ENCODE data around the gene RPL32. TPM values are rescaled to one million over a fixed set of nuclear protein-coding genes. Genes with fewer than 3 reads are reported as not detected.

The RPL32 gene
- total RNA-seq, 1 experiment from 2014 or later, result 2,021 TPM

DNA sequence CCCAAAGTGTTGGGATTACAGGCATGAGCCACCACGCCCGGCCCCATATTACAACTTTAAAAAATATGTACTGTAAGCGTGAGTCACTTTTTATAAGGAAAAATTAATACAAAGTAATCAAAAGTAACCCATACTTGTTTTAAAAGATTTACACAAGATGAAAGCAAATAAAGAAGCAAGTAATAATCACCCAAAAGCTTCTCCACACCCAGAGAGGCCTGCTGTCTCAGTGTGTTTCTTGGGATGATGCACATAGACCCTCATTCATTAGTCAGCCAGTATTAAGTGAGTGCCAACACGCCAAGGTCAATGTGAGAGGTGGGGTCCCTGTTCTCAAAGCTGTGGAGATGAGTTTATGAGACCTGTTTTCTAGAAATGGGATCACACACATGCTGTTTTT is 12.0 kb downstream of the RPL32 start:
- Histone ChIP-seq H3K9ac (ENCODE audit: extremely low read depth, insufficient read length, low read length) (no peak overlapping the region), H2AFZ (ENCODE audit: low read length) (no peak overlapping the region), H4K91ac (ENCODE audit: insufficient read length, low read depth, low read length) (no peak overlapping the region), H4K8ac (replicated peaks; ENCODE audit: insufficient read length, low read depth, low read length) (no peak overlapping the region), H3K18ac (ENCODE audit: insufficient read length, low read depth, low read length) (no peak overlapping the region), H2BK20ac (ENCODE audit: low read depth, low read length, poor library complexity, severe bottlenecking) (no peak overlapping the region), H2BK120ac (ENCODE audit: low read depth, low read length, poor library complexity, severe bottlenecking) (no peak overlapping the region), H2BK12ac (ENCODE audit: insufficient read length, low read depth, low read length) (no peak overlapping the region), H3K56ac (ENCODE audit: insufficient read length, low read depth, low read length) (no peak overlapping the region), H2BK5ac (ENCODE audit: insufficient read length, low read length) (no peak overlapping the region), H3K4ac (ENCODE audit: low read depth, low read length) (no peak overlapping the region), H3K27me3 (ENCODE audit: insufficient read depth, low read length) (no peaks in the 10 kb centered on the region; the same call in 1 of the 2 replicates), H2BK15ac (ENCODE audit: low read depth, low read length) (no peak overlapping the region), H3T11ph (ENCODE audit: low read length) (no peak overlapping the region), H3K14ac (ENCODE audit: insufficient read depth, low read length) (no peak overlapping the region), H3K23me2 (ENCODE audit: insufficient read length, low read depth, low read length, poor library complexity, severe bottlenecking) (no peaks in the 10 kb centered on the region), H3K27ac (ENCODE audit: insufficient read length, low read depth, low read length) (no peak overlapping the region), H3K79me2 (ENCODE audit: insufficient read depth, low read length) (no peaks in the 10 kb centered on the region), H3K4me2 (ENCODE audit: insufficient read depth, insufficient read length, low read length) (no peak overlapping the region), H2AK5ac (ENCODE audit: insufficient read length, low read length) (no peak overlapping the region), H3K23ac (ENCODE audit: insufficient read length, low read depth, low read length) (no peak overlapping the region), H4K20me1 (ENCODE audit: control insufficient read depth, insufficient read depth, insufficient read length) (no peaks in the 10 kb centered on the region), H3K4me1 (ENCODE audit: insufficient read depth, low read length) (no peaks in the 10 kb centered on the region), H4K5ac (ENCODE audit: insufficient read length, low read depth, low read length) (no peak overlapping the region), H3K79me1 (ENCODE audit: insufficient read depth, low read depth, low read length, poor library complexity, severe bottlenecking) (no peaks in the 10 kb centered on the region), H3K9me3 (ENCODE audit: control insufficient read depth, low read depth, low read length) (no peaks in the 10 kb centered on the region)
- Mint-ChIP-seq H3K9me3 (no peaks in the 10 kb centered on the region), H3K4me1 (peaks cover 20 to 28% of the 10 kb centered on the region in 2 experiments), H3K4me3 (no peak overlapping the region), H3K27ac (no peak overlapping the region; a peak in 1 of 7 replicates), H3K27me3 (ENCODE audit: low read depth) (no peaks in the 10 kb centered on the region; the same call in 1 of the 2 replicates), H3K36me3 (ENCODE audit: insufficient read depth in 1 of 3, low read depth in 3 of 3) (peaks cover 14 to 47% (median 40%) of the 10 kb centered on the region in 3 experiments; a peak in 6 of 7 replicates)
- TF ChIP-seq CTCF (conservative IDR thresholded peaks at IDR 0.05), result no peak
- DNase-seq, result no peak
- no CpG with 5 or more reads among the region's 4 CpGs for WGBS (ENCODE audit: extremely low coverage, insufficient read length, low lambda C conversion rate)
